Suprapubic skin (tissue), 4 donors: ENCODE data around the gene TSPEAR. TPM values are rescaled to one million over a fixed set of nuclear protein-coding genes. Genes with fewer than 3 reads are reported as not detected.

Source experiments
- DNase-seq, 2 donors: peaks; one replicate each; pipeline ENCODE4 v3.0.0-alpha.2; 2019; ENCODE audit warnings: low spot score in 2 of 2
- H3K27ac ChIP-seq: fragments of 200-600 bp; sonication (generic); one replicate; pipeline ENCODE4 v1.5.1; 2019
- H3K27me3 ChIP-seq: fragments of 200-600 bp; sonication (generic); one replicate; pipeline ENCODE4 v1.5.1; 2019
- H3K36me3 ChIP-seq: fragments of 200-600 bp; sonication (generic); one replicate; pipeline ENCODE4 v1.5.1; 2019
- H3K4me1 ChIP-seq: fragments of 200-600 bp; sonication (generic); one replicate; pipeline ENCODE4 v1.5.1; 2019
- H3K4me3 ChIP-seq: fragments of 200-600 bp; sonication (generic); one replicate; pipeline ENCODE4 v1.5.1; 2019; ENCODE audit warnings: mild to moderate bottlenecking
- H3K9me3 ChIP-seq: fragments of 200-600 bp; sonication (generic); one replicate; pipeline ENCODE4 v1.5.1; 2019
- CTCF ChIP-seq, 2 donors: fragments of 200-600 bp in 1 of 2; fragments of 450-650 bp in 1 of 2; sonication (generic) in 1 of 2; IDR thresholded peaks; one replicate each; pipeline ENCODE4 v1.5.1; 2016 to 2019; ENCODE audit warnings: antibody characterized with exemption in 2 of 2, mild to moderate bottlenecking in 1 of 2, moderate library complexity in 1 of 2
- EP300 ChIP-seq: sonication (generic); formaldehyde crosslinking; IDR thresholded peaks from one replicate; pipeline ENCODE4 v1.6.1; 2017; ENCODE audit warnings: antibody characterized with exemption
- POLR2A ChIP-seq, 2 donors: fragments of 450-650 bp; IDR thresholded peaks; one replicate each; pipeline ENCODE4 v1.6.1; 2017; ENCODE audit warnings: antibody characterized with exemption in 2 of 2, mild to moderate bottlenecking in 2 of 2, moderate library complexity in 2 of 2
- POLR2AphosphoS5 ChIP-seq, 3 donors: sonication (generic); formaldehyde crosslinking; IDR thresholded peaks; one replicate each; pipeline ENCODE4 v1.6.1; 2017; ENCODE audit warnings: antibody characterized with exemption in 3 of 3
- WGBS: methylation state at CpG from one replicate; pipeline ENCODE4 v1.1.5; 2018; 5-methylcytosine and 5-hydroxymethylcytosine counted together
- total RNA-seq, 4 donors: library from RNA; depleted of rRNA; stranded (reverse); fragments of >200 nt; gene quantifications; one replicate each; pipeline ENCODE4 v1.1.0, GENCODE V29; 2016

Gene TSPEAR
- total RNA-seq, 4 donors from 2014 or later, result 0.21 to 0.59 (median 0.32) TPM; not detected in 1

- Histone ChIP-seq H3K27ac (no peak overlapping the region), H3K36me3 (no peaks in the 10 kb centered on the region), H3K4me3 (no peak overlapping the region), H3K27me3 (no peaks in the 10 kb centered on the region), H3K9me3 (no peaks in the 10 kb centered on the region), H3K4me1 (no peaks in the 10 kb centered on the region)
- TF ChIP-seq EP300 (no peak), POLR2A (IDR thresholded peaks at IDR 0.05) (no peak), POLR2AphosphoS5 (IDR thresholded peaks at IDR 0.05) (no peak)
- no peak for DNase-seq
- WGBS, result 95% methylated on average over 5 of the region's 5 CpGs
Measured at GRCh38 chr21:44478801-44479167, 232.6 kb downstream of the TSPEAR start.

GRCh38 chr21:44478124-44478800 lies 233.1 kb downstream of the TSPEAR start:
- H3K9me3 ChIP-seq, result no peaks in the 10 kb centered on the region
- no peak for TF ChIP-seq EP300
- WGBS, result 71% methylated on average over 15 of the region's 16 CpGs
- H3K4me3 ChIP-seq, result no peak overlapping the region
- no peak for DNase-seq
- no peak overlapping the region for H3K27ac ChIP-seq
- no peaks in the 10 kb centered on the region for H3K4me1 ChIP-seq
- H3K27me3 ChIP-seq, result no peaks in the 10 kb centered on the region
- H3K36me3 ChIP-seq, result no peaks in the 10 kb centered on the region

- DNase-seq, result peak in 1 of 2 donors; percentile 29
- TF ChIP-seq POLR2A (IDR thresholded peaks at IDR 0.05) (no peak), CTCF (IDR thresholded peaks at IDR 0.05) (no peak), POLR2AphosphoS5 (IDR thresholded peaks at IDR 0.05) (no peak), EP300 (no peak)
- Histone ChIP-seq H3K27me3 (no peaks in the 10 kb centered on the region), H3K36me3 (no peaks in the 10 kb centered on the region), H3K27ac (no peak overlapping the region), H3K4me3 (no peak overlapping the region), H3K9me3 (no peaks in the 10 kb centered on the region), H3K4me1 (no peaks in the 10 kb centered on the region)
- 80% methylated on average over 6 of the region's 7 CpGs for WGBS
Measured at GRCh38 chr21:44477712-44478111, 233.7 kb downstream of the TSPEAR start.

GRCh38 chr21:44477131-44477530 lies 234.2 kb downstream of the TSPEAR start:
- no peaks in the 10 kb centered on the region for H3K36me3 ChIP-seq
- 77% methylated on average over 8 of the region's 8 CpGs for WGBS
- no peak overlapping the region for H3K4me3 ChIP-seq

GRCh38 chr21:44475266-44475845 lies 236.0 kb downstream of the TSPEAR start:
- Histone ChIP-seq H3K9me3 (no peaks in the 10 kb centered on the region), H3K27ac (no peak overlapping the region), H3K4me1 (no peaks in the 10 kb centered on the region), H3K36me3 (no peaks in the 10 kb centered on the region), H3K27me3 (no peaks in the 10 kb centered on the region), H3K4me3 (no peak overlapping the region)
- WGBS, result 88% methylated on average over 17 of the region's 17 CpGs
- peak; percentile 20 to 48 for DNase-seq
- TF ChIP-seq CTCF (IDR thresholded peaks at IDR 0.05) (no peak), EP300 (no peak), POLR2A (IDR thresholded peaks at IDR 0.05) (no peak), POLR2AphosphoS5 (IDR thresholded peaks at IDR 0.05) (no peak)

More at GRCh38 chr21:44477131-44477530, 234.2 kb downstream of the TSPEAR start:
- Histone ChIP-seq H3K27ac (no peak overlapping the region), H3K27me3 (no peaks in the 10 kb centered on the region), H3K4me1 (no peaks in the 10 kb centered on the region), H3K9me3 (no peaks in the 10 kb centered on the region)
- DNase-seq, result peak; percentile 49 to 70
- TF ChIP-seq POLR2A (IDR thresholded peaks at IDR 0.05), result no peak
- no peak for TF ChIP-seq EP300
- TF ChIP-seq POLR2AphosphoS5 (IDR thresholded peaks at IDR 0.05), result no peak
- no peak for TF ChIP-seq CTCF (IDR thresholded peaks at IDR 0.05)

- 92% methylated on average over 18 of the region's 19 CpGs for WGBS
- H3K27ac ChIP-seq, result no peak overlapping the region
- H3K27me3 ChIP-seq, result no peaks in the 10 kb centered on the region
- peak; percentile 24 to 61 for DNase-seq
- H3K9me3 ChIP-seq, result no peaks in the 10 kb centered on the region
- no peaks in the 10 kb centered on the region for H3K36me3 ChIP-seq
- H3K4me1 ChIP-seq, result no peaks in the 10 kb centered on the region
- TF ChIP-seq POLR2A (IDR thresholded peaks at IDR 0.05) (no peak), EP300 (no peak), POLR2AphosphoS5 (IDR thresholded peaks at IDR 0.05) (no peak), CTCF (IDR thresholded peaks at IDR 0.05) (no peak)
- no peak overlapping the region for H3K4me3 ChIP-seq
Measured at GRCh38 chr21:44473915-44474555, 237.3 kb downstream of the TSPEAR start.
